Erythroblast (primary cell): ENCODE measurements around the gene TMOD1.

ENCODE experiments used
- GATA1 ChIP-seq: IDR thresholded peaks from 2 replicates; pipeline ENCODE4 v1.6.1; 2011; ENCODE audit warnings: low read depth, mild to moderate bottlenecking, control low read depth, low read length, moderate library complexity
- POLR2A ChIP-seq: IDR thresholded peaks from 2 replicates; pipeline ENCODE4 v1.6.1; 2011; ENCODE audit warnings: mild to moderate bottlenecking, low read length

DNA sequence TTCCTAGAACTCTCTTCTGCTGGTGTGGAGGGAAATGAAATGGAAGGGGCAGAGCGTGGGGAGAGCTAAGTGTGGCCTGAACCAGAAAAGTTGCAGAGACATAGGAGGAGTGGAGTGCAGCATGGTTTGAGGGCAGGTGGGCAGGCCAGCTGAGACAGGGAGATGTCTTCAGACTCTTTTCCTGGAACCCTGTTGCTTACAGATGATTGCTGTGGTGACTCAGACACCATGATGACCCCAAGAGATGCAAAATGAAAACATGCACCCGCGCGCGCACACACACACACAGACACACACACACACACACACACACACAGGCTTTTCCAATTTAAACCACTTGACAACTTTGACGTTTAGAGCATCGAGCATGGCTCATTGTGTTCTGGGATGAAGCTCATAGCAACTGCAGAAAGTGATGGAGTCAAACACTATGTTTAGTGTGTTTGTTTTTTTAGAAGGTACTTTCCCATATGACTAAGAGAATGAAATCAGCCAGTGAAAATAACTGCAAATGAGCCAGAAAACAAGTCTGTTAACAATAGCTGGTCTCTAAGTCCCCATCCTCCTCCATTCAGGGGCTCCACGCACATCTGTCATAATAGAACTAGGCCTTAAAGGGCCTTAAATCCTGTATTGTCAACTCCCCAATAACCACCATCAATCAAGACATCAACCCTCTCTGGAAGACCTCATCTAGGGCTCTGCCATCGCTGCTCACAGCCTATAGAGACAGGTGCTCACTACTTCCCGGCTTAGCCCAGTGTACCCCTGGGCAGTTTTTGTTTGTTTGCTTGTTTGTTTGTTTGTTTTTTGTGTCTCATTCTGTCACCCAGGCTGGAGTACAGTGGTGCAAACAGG is 9.6 kb downstream of the TMOD1 start:
- no peak for TF ChIP-seq POLR2A
- no peak for TF ChIP-seq GATA1
